A673 (cell line): Measurements from ENCODE around the gene OCLN. TPM values are rescaled to one million over a fixed set of nuclear protein-coding genes. Genes with fewer than 3 reads are reported as not detected.
A peak's percentile ranks its signal among the peaks of the same experiment; 100 is the strongest.
"Not testable (repeated sequence)": the region's sequence is repeated elsewhere in the genome, so short reads cannot be mapped to it uniquely, and the experiment has no call there.

ENCODE experiments used
- BruUV-seq: library from RNA; stranded (reverse); fragments of 400-500 nt; replicated peaks from 2 replicates; lab custom pipeline; 2021; lab: Mats Ljungman, UMichigan
- CTCF ChIA-PET: fragments of 300-600 bp; sonication (Branson Sonifier 250); formaldehyde crosslinking; loops from one replicate; lab custom pipeline; 2022; ENCODE audit warnings: antibody characterized with exemption; lab: Charles Lee
- POLR2A ChIA-PET: fragments of 300-600 bp; sonication (Branson Sonifier 250); formaldehyde crosslinking; loops from one replicate; lab custom pipeline; 2022; ENCODE audit warnings: antibody characterized with exemption; ENCODE audit not compliant: low non-redundant PET; lab: Charles Lee
- DNase-seq: peaks from one replicate; pipeline ENCODE4 v3.0.0-alpha.2; 2015; ENCODE audit warnings: low spot score
- H3K27ac ChIP-seq: fragments of 200-600 bp; sonication (generic); 2 replicates; pipeline ENCODE4 v1.5.1; 2016; ENCODE audit warnings: mixed run types, low read depth, mild to moderate bottlenecking, mixed read lengths, antibody characterized with exemption, low read length; ENCODE audit not compliant: poor library complexity, severe bottlenecking
- H3K27me3 ChIP-seq: fragments of 200-600 bp; sonication (generic); replicated peaks from 2 replicates; pipeline ENCODE4 v1.6.1; 2017; ENCODE audit warnings: mixed run types, low read depth, mild to moderate bottlenecking, mixed read lengths, antibody characterized with exemption, low read length; ENCODE audit not compliant: insufficient read depth, poor library complexity
- H3K36me3 ChIP-seq: fragments of 200-600 bp; sonication (generic); 2 replicates; pipeline ENCODE4 v1.6.1; 2016; ENCODE audit warnings: mixed run types, mild to moderate bottlenecking, mixed read lengths, antibody characterized with exemption, low read length; ENCODE audit not compliant: insufficient read depth, poor library complexity, severe bottlenecking
- H3K4me1 ChIP-seq: fragments of 200-600 bp; sonication (generic); 2 replicates; pipeline ENCODE4 v1.6.1; 2017; ENCODE audit warnings: mixed run types, mild to moderate bottlenecking, mixed read lengths, antibody characterized with exemption, low read length; ENCODE audit not compliant: insufficient read depth, poor library complexity, severe bottlenecking
- H3K4me3 ChIP-seq: fragments of 200-600 bp; sonication (generic); 2 replicates; pipeline ENCODE4 v1.5.1; 2016; ENCODE audit warnings: low read depth, mixed run types, mild to moderate bottlenecking, mixed read lengths, low read length; ENCODE audit not compliant: poor library complexity, severe bottlenecking
- H3K9me3 ChIP-seq: fragments of 200-600 bp; sonication (generic); 2 replicates; pipeline ENCODE4 v1.6.1; 2016; ENCODE audit warnings: mixed run types, low read depth, mild to moderate bottlenecking, mixed read lengths, antibody characterized with exemption, low read length; ENCODE audit not compliant: poor library complexity, severe bottlenecking
- CTCF ChIP-seq: fragments of 300-800, 200-600 bp; sonication (generic); conservative IDR thresholded peaks from 2 replicates; pipeline ENCODE4 v1.5.1; 2017; ENCODE audit warnings: low read depth, mild to moderate bottlenecking, antibody characterized with exemption, low read length, moderate library complexity, mixed read lengths
- EZH2 ChIP-seq: fragments of 200-600 bp; sonication (generic); IDR thresholded peaks from 2 replicates; pipeline ENCODE4 v1.6.1; 2017; ENCODE audit warnings: borderline replicate concordance, low read depth, mild to moderate bottlenecking, mixed read lengths, antibody characterized with exemption, low read length; ENCODE audit not compliant: poor library complexity, severe bottlenecking
- intact Hi-C: fragments of 100-400 bp; cut with micrococcal nuclease; formaldehyde crosslinking; loops from one replicate; pipeline ENCODE4 v1.10.0; 2022; ENCODE audit not compliant: unreplicated experiment
- total RNA-seq: library from RNA; stranded (reverse); gene quantifications from 2 replicates; pipeline ENCODE4 v1.2.3, GENCODE V29; 2021

OCLN gene
- total RNA-seq, 1 experiment from 2014 or later: 14.1 TPM

- Histone ChIP-seq H3K4me3 (no peak overlapping the region), H3K36me3 (no peaks in the 10 kb centered on the region), H3K27me3 (no peaks in the 10 kb centered on the region), H3K9me3 (no peaks in the 10 kb centered on the region), H3K4me1 (no peaks in the 10 kb centered on the region), H3K27ac (no peak overlapping the region)
- TF ChIP-seq CTCF (no peak), EZH2 (no peak)
- intact Hi-C loops: no loop called here
- POLR2A ChIA-PET: no interaction called here
- CTCF ChIA-PET: no interaction called here
- BruUV-seq: no TSS peak
- DNase-seq: no peak
Observed at GRCh38 chr5:69477170-69477569, 15.4 kb upstream of the OCLN start.

- POLR2A ChIA-PET: not testable (repeated sequence)
Observed at GRCh38 chr5:69478296-69478695, 14.3 kb upstream of the OCLN start.

GRCh38 chr5:69484891-69485290 lies 7.7 kb upstream of the OCLN start:
- Histone ChIP-seq H3K4me3 (no peak overlapping the region), H3K27me3 (no peaks in the 10 kb centered on the region), H3K4me1 (no peaks in the 10 kb centered on the region), H3K9me3 (no peaks in the 10 kb centered on the region), H3K27ac (no peak overlapping the region), H3K36me3 (no peaks in the 10 kb centered on the region)
- CTCF ChIA-PET: no interaction called here
- POLR2A ChIA-PET: no interaction called here
- no peak for TF ChIP-seq EZH2
- TF ChIP-seq CTCF: no peak
- no TSS peak for BruUV-seq
- peak; percentile 37 for DNase-seq
- intact Hi-C loops: no loop called here

More at GRCh38 chr5:69478296-69478695, 14.3 kb upstream of the OCLN start:
- H3K4me1 ChIP-seq, H3K36me3 ChIP-seq, intact Hi-C loops, BruUV-seq, H3K27me3 ChIP-seq, H3K4me3 ChIP-seq, CTCF ChIA-PET, H3K27ac ChIP-seq, H3K9me3 ChIP-seq, DNase-seq: not testable (repeated sequence)

GRCh38 chr5:69485471-69485870 lies 7.1 kb upstream of the OCLN start:
- H3K27ac ChIP-seq: no peak overlapping the region
- no TSS peak for BruUV-seq
- H3K36me3 ChIP-seq: no peaks in the 10 kb centered on the region
- no peaks in the 10 kb centered on the region for H3K9me3 ChIP-seq
- ChIA-PET POLR2A (no interaction called here), CTCF (no interaction called here)
- no peaks in the 10 kb centered on the region for H3K4me1 ChIP-seq
- H3K4me3 ChIP-seq: no peak overlapping the region
- no peak for TF ChIP-seq CTCF
- TF ChIP-seq EZH2: no peak
- DNase-seq: no peak
- intact Hi-C loops: no loop called here
- H3K27me3 ChIP-seq: no peaks in the 10 kb centered on the region
